ENCODE measurements around the gene PACSIN2.
A peak's percentile ranks its signal among the peaks of the same experiment; 100 is the strongest.
"Not testable (repeated sequence)": the region's sequence is repeated elsewhere in the genome, so short reads cannot be mapped to it uniquely, and the experiment has no call there.

The PACSIN2 gene

GRCh38 chr22:42920101-42920820, 94.7 kb downstream of the PACSIN2 start:
- peak; percentile 53 for DNase-seq
- in situ Hi-C loops (cut with HindIII; ENCODE audit: low pct_ligation_motif_present, low pct_unique_long_range_greater_than_20kb, low sequenced_read_pairs) = no loop called here

GRCh38 chr22:42919199-42919598, 95.8 kb downstream of the PACSIN2 start:
- in situ Hi-C loops (cut with HindIII; ENCODE audit: low pct_ligation_motif_present, low pct_unique_long_range_greater_than_20kb, low sequenced_read_pairs) = no loop called here
- DNase-seq = no peak

- in situ Hi-C loops (cut with HindIII; ENCODE audit: low pct_ligation_motif_present, low pct_unique_long_range_greater_than_20kb, low sequenced_read_pairs) = no loop called here
- no peak for DNase-seq
Measured at GRCh38 chr22:42918500-42918899, 96.4 kb downstream of the PACSIN2 start.

GRCh38 chr22:42917358-42917757, 97.6 kb downstream of the PACSIN2 start:
- in situ Hi-C loops (cut with HindIII; ENCODE audit: low pct_ligation_motif_present, low pct_unique_long_range_greater_than_20kb, low sequenced_read_pairs); DNase-seq: not testable (repeated sequence)

- DNase-seq = no peak
- in situ Hi-C loops (cut with HindIII; ENCODE audit: low pct_ligation_motif_present, low pct_unique_long_range_greater_than_20kb, low sequenced_read_pairs) = no loop called here
Measured at GRCh38 chr22:42915980-42916765, 98.8 kb downstream of the PACSIN2 start.

- no peak for DNase-seq
- in situ Hi-C loops (cut with HindIII; ENCODE audit: low pct_ligation_motif_present, low pct_unique_long_range_greater_than_20kb, low sequenced_read_pairs) = no loop called here
Measured at GRCh38 chr22:42914511-42915076, 100.4 kb downstream of the PACSIN2 start.

- in situ Hi-C loops (cut with HindIII; ENCODE audit: low pct_ligation_motif_present, low pct_unique_long_range_greater_than_20kb, low sequenced_read_pairs) = no loop called here
- DNase-seq = no peak
Measured at GRCh38 chr22:42913874-42914510, 101.0 kb downstream of the PACSIN2 start.

- DNase-seq = no peak
- in situ Hi-C loops (cut with HindIII; ENCODE audit: low pct_ligation_motif_present, low pct_unique_long_range_greater_than_20kb, low sequenced_read_pairs) = no loop called here
Measured at GRCh38 chr22:42912059-42912458, 102.9 kb downstream of the PACSIN2 start.

- DNase-seq = no peak
- in situ Hi-C loops (cut with HindIII; ENCODE audit: low pct_ligation_motif_present, low pct_unique_long_range_greater_than_20kb, low sequenced_read_pairs) = no loop called here
Measured at GRCh38 chr22:42910221-42910942, 104.6 kb downstream of the PACSIN2 start.

GRCh38 chr22:42909363-42910058, 105.4 kb downstream of the PACSIN2 start:
- no peak for DNase-seq

GRCh38 chr22:42908374-42908746, 106.6 kb downstream of the PACSIN2 start:
- in situ Hi-C loops (cut with HindIII; ENCODE audit: low pct_ligation_motif_present, low pct_unique_long_range_greater_than_20kb, low sequenced_read_pairs) = no loop called here
- no peak for DNase-seq

More at GRCh38 chr22:42909363-42910058, 105.4 kb downstream of the PACSIN2 start:
- in situ Hi-C loops (cut with HindIII; ENCODE audit: low pct_ligation_motif_present, low pct_unique_long_range_greater_than_20kb, low sequenced_read_pairs) = no loop called here

GRCh38 chr22:42907404-42908373, 107.3 kb downstream of the PACSIN2 start:
- DNase-seq = no peak
- in situ Hi-C loops (cut with HindIII; ENCODE audit: low pct_ligation_motif_present, low pct_unique_long_range_greater_than_20kb, low sequenced_read_pairs) = no loop called here

- DNase-seq = no peak
- in situ Hi-C loops (cut with HindIII; ENCODE audit: low pct_ligation_motif_present, low pct_unique_long_range_greater_than_20kb, low sequenced_read_pairs) = no loop called here
Measured at GRCh38 chr22:42906605-42907348, 108.2 kb downstream of the PACSIN2 start.

GRCh38 chr22:42905702-42906183, 109.2 kb downstream of the PACSIN2 start:
- DNase-seq = no peak
- in situ Hi-C loops (cut with HindIII; ENCODE audit: low pct_ligation_motif_present, low pct_unique_long_range_greater_than_20kb, low sequenced_read_pairs) = no loop called here

GRCh38 chr22:42905217-42905616, 109.7 kb downstream of the PACSIN2 start:
- no peak for DNase-seq
- in situ Hi-C loops (cut with HindIII; ENCODE audit: low pct_ligation_motif_present, low pct_unique_long_range_greater_than_20kb, low sequenced_read_pairs) = no loop called here

GRCh38 chr22:42904050-42904449, 110.9 kb downstream of the PACSIN2 start:
- no peak for DNase-seq
- in situ Hi-C loops (cut with HindIII; ENCODE audit: low pct_ligation_motif_present, low pct_unique_long_range_greater_than_20kb, low sequenced_read_pairs) = no loop called here
